ENCODE results near the gene DAB2. TPM values are rescaled to one million over a fixed set of nuclear protein-coding genes. Genes with fewer than 3 reads are reported as not detected.

DAB2 gene
- total RNA-seq, 1 experiment from 2014 or later: 14.1 TPM

DNA sequence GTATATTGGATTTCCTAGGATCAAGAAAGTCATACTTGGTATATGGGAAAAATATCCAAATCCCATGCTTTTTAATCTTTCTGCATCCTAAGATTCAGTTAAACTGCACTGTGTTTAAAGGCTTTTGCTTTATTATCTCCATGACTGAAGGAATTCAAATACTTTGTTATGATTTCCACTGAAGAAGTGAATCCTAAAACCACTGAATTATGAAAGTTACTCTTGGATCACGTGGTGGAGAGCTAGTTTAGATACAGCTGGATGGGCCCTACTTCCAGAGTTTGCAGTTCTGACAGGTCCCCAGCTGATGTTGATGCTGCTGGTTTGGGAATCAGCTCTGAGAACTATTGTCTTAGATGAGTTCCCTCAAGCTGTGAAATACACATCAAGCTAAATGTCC, 5.0 kb downstream of the DAB2 start:
- no peaks in the 10 kb centered on the region for H3K9me3 ChIP-seq (ENCODE audit: low read length)
- peaks cover 41% of the 10 kb centered on the region for H3K4me1 ChIP-seq (ENCODE audit: insufficient read depth, low read length)
- POLR2A ChIA-PET (ENCODE audit: unreplicated experiment): interaction anchor here (0.5 kb wide), 1 partner anchor 914 kb away, joined by 4 read pairs; no protein-coding TSS in a partner anchor
- H3K9ac ChIP-seq (ENCODE audit: low read length): no peak overlapping the region
- H3F3A ChIP-seq (ENCODE audit: low read length, unreplicated experiment): peaks cover 4% of the 10 kb centered on the region
- no peak overlapping the region for H3K4me2 ChIP-seq (ENCODE audit: low read length)
- no peak overlapping the region for H2AFZ ChIP-seq (ENCODE audit: low read length)
- BruUV-seq (replicated peaks): no TSS peak
- no peaks in the 10 kb centered on the region for H3K9me2 ChIP-seq (replicated peaks; ENCODE audit: low read length)
- H3K27ac ChIP-seq (ENCODE audit: low read length): no peak overlapping the region
- CTCF ChIA-PET: no interaction called here
- peaks cover 75% of the 10 kb centered on the region for H3K79me2 ChIP-seq (ENCODE audit: low read length)
- intact Hi-C loops (cut with micrococcal nuclease): loop anchor here (5.0 kb wide), 1 partner anchor 93 kb away; no protein-coding TSS in a partner anchor
- no peaks in the 10 kb centered on the region for H3K27me3 ChIP-seq (ENCODE audit: low read length)
- no peak for DNase-seq
- no peak for ATAC-seq
- H3K36me3 ChIP-seq (ENCODE audit: low read depth, low read length): no peaks in the 10 kb centered on the region
- H3K4me3 ChIP-seq (ENCODE audit: low read length): no peak overlapping the region
- TF ChIP-seq EZH2 (IDR thresholded peaks at IDR 0.05; ENCODE audit: low read length, unreplicated experiment) (no peak), EZH2phosphoT487 (IDR thresholded peaks at IDR 0.05; ENCODE audit: borderline replicate concordance, low read length) (no peak), CTCF (conservative IDR thresholded peaks at IDR 0.05; ENCODE audit: low read depth, low read length) (no peak)
- no peaks in the 10 kb centered on the region for H4K20me1 ChIP-seq (ENCODE audit: low read length)

GRCh38 chr5:39417979-39418378, 6.8 kb downstream of the DAB2 start:
- H3K9me3 ChIP-seq (ENCODE audit: low read length): no peaks in the 10 kb centered on the region
- no peak overlapping the region for H3K4me2 ChIP-seq (ENCODE audit: low read length)
- no peak for DNase-seq
- H3F3A ChIP-seq (ENCODE audit: low read length, unreplicated experiment): peaks cover 4% of the 10 kb centered on the region
- no peaks in the 10 kb centered on the region for H4K20me1 ChIP-seq (ENCODE audit: low read length)
- H3K9ac ChIP-seq (ENCODE audit: low read length): no peak overlapping the region
- ChIA-PET POLR2A (ENCODE audit: unreplicated experiment) (no interaction called here), CTCF (no interaction called here)
- BruUV-seq (replicated peaks): no TSS peak
- H3K9me2 ChIP-seq (replicated peaks; ENCODE audit: low read length): no peaks in the 10 kb centered on the region
- no peak overlapping the region for H3K27ac ChIP-seq (ENCODE audit: low read length)
- TF ChIP-seq CTCF (conservative IDR thresholded peaks at IDR 0.05; ENCODE audit: low read depth, low read length) (no peak), EZH2 (IDR thresholded peaks at IDR 0.05; ENCODE audit: low read length, unreplicated experiment) (no peak), EZH2phosphoT487 (IDR thresholded peaks at IDR 0.05; ENCODE audit: borderline replicate concordance, low read length) (no peak)
- H3K79me2 ChIP-seq (ENCODE audit: low read length): peaks cover 67% of the 10 kb centered on the region
- peaks cover 29% of the 10 kb centered on the region for H3K4me1 ChIP-seq (ENCODE audit: insufficient read depth, low read length)
- ATAC-seq: no peak
- intact Hi-C loops (cut with micrococcal nuclease): no loop called here
- no peak overlapping the region for H2AFZ ChIP-seq (ENCODE audit: low read length)
- no peaks in the 10 kb centered on the region for H3K36me3 ChIP-seq (ENCODE audit: low read depth, low read length)
- H3K27me3 ChIP-seq (ENCODE audit: low read length): no peaks in the 10 kb centered on the region
- no peak overlapping the region for H3K4me3 ChIP-seq (ENCODE audit: low read length)

- Histone ChIP-seq H3K4me3 (ENCODE audit: low read length) (no peak overlapping the region), H2AFZ (ENCODE audit: low read length) (no peak overlapping the region), H3K9me3 (ENCODE audit: low read length) (no peaks in the 10 kb centered on the region), H3K27ac (ENCODE audit: low read length) (no peak overlapping the region), H3K27me3 (ENCODE audit: low read length) (no peaks in the 10 kb centered on the region), H3K36me3 (ENCODE audit: low read depth, low read length) (no peaks in the 10 kb centered on the region), H3K79me2 (ENCODE audit: low read length) (peaks cover 63% of the 10 kb centered on the region), H3F3A (ENCODE audit: low read length, unreplicated experiment) (no peaks in the 10 kb centered on the region), H3K4me1 (ENCODE audit: insufficient read depth, low read length) (peaks cover 21% of the 10 kb centered on the region), H3K9ac (ENCODE audit: low read length) (no peak overlapping the region), H4K20me1 (ENCODE audit: low read length) (peaks cover 8% of the 10 kb centered on the region; the same call in 1 of the 2 replicates), H3K4me2 (ENCODE audit: low read length) (no peak overlapping the region), H3K9me2 (replicated peaks; ENCODE audit: low read length) (no peaks in the 10 kb centered on the region)
- TF ChIP-seq EZH2 (IDR thresholded peaks at IDR 0.05; ENCODE audit: low read length, unreplicated experiment) (no peak), CTCF (conservative IDR thresholded peaks at IDR 0.05; ENCODE audit: low read depth, low read length) (no peak), EZH2phosphoT487 (IDR thresholded peaks at IDR 0.05; ENCODE audit: borderline replicate concordance, low read length) (no peak)
- no TSS peak for BruUV-seq (replicated peaks)
- intact Hi-C loops (cut with micrococcal nuclease): no loop called here
- ChIA-PET POLR2A (ENCODE audit: unreplicated experiment) (interaction anchor here (0.6 kb wide), 1 partner anchor 631 kb away, joined by 3 read pairs; no protein-coding TSS in a partner anchor), CTCF (no interaction called here)
- ATAC-seq (no peak), DNase-seq (no peak)
Measured at GRCh38 chr5:39415201-39415600, 9.6 kb downstream of the DAB2 start.
